Stimulated activated CD4-positive, alpha-beta T cell treated with anti-CD3 and anti-CD28 coated beads, Interleukin-1b, Interleukin-23, amount 100 ng/mL, for 48 hours (primary cell): ENCODE measurements around the gene PLTP.
A peak's percentile ranks its signal among the peaks of the same experiment; 100 is the strongest.

Experiments used
- DNase-seq: peaks from one replicate; pipeline ENCODE4 v3.0.0-alpha.2; 2020

PLTP gene

DNA sequence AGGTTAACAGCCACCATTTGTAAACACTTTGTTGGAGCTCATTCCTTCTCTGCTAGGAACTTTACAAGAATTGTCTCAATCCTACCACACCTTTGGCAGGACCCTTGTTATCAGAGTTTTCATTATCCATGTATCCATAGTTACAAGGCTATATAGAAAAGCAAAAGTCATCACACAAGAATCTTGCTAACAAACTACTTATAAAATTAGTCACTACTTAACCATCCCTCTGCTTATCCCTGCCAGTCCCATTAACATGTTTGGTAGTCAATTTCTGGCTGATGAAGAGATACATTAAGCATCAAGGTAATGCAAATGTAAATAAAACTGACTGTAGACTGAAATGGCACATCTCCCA, 44.2 kb downstream of the PLTP start:
- DNase-seq, result no peak

DNA sequence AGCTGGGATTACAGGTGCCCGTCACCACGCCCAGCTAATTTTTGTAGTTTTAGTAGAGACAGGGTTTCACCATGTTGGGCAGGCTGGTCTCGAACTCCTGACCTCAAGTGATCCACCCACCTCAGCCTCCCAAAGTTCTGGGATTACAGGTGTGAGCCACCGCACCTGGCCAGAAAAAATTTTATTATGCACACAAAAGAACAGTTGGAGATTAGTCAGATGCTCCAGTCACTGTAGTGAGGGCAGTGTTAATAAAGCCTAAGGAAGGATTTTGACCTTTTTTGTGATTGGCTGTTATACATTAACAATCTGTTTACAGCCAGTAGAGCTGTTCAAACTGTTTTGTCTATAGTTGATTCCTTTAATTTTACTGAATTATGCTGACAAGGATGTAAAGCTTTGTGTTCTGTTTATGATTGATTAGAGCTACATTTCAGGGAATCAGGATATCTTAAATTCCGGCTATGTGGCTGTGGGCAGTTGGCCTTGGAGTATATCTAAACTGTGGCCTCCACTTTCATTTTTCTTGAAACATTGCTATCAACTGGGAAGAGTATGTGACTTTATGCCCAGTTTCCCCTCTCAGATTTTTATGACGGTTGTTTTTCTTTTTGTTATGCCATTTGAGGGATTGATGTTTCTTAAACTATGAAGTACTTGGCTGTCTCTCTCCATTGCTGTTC, 44.7 kb downstream of the PLTP start:
- DNase-seq, result no peak

DNA sequence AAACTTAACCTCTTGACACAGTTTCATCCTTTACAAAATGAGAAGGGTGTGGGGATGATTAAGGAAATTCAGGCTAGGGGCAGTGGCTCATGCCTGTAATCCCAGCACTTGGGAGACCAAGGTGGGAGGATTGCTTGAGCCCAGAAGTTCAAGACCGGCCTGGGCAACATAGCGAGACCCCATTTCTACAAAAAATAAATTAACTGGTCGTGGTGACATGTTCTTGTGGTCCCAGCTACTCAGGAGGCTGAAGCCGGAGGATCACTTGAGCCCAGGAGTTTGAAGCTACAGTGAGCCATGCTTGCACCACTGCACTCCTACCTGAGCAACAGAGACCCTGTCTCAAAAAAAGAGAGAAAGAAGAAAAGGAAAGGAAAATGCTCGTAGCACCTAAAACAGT, 45.5 kb downstream of the PLTP start:
- no peak for DNase-seq

DNA sequence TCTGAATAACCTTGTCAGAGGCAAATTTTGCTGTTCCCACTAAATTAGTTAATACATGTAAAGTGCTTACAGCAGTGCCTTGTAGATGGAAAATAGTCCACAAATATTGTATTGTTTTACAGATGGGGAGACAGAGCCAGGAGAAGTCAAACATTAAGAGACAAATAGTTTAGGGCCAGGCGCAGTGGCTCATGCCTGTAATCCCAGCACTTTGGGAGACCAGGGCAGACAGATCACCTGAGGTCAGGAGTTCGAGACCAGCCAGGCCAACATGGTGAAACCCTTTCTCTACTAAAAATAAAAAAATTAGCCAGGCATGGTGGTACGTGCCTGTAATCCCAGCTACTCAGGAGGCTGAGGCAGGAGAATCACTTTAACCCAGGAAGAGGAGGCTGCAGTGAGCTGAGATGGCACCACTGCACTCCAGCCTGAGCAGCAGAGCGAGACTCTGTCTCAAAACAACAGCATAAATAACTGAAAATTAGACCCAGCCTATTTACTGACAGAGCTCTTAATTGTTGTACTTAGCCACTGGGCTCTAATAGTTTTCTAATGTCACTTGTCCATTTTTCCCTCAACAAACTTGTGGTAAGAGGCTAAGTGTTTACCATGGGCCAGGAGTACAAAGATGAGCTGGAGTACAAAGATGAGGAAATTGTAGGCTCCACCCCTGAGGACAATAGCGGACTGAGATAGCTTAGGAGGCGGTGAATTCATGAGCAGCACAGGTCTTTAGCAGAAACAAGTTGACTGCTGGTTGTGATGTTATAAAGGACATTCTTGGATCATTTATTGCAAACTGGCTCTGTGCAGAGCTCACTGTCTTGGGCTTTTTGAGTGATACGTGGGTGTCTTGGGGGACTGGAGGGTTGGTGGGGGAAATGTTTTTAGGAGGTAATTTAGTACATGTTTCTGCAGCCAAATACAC, 48.1 kb downstream of the PLTP start:
- no peak for DNase-seq

DNA sequence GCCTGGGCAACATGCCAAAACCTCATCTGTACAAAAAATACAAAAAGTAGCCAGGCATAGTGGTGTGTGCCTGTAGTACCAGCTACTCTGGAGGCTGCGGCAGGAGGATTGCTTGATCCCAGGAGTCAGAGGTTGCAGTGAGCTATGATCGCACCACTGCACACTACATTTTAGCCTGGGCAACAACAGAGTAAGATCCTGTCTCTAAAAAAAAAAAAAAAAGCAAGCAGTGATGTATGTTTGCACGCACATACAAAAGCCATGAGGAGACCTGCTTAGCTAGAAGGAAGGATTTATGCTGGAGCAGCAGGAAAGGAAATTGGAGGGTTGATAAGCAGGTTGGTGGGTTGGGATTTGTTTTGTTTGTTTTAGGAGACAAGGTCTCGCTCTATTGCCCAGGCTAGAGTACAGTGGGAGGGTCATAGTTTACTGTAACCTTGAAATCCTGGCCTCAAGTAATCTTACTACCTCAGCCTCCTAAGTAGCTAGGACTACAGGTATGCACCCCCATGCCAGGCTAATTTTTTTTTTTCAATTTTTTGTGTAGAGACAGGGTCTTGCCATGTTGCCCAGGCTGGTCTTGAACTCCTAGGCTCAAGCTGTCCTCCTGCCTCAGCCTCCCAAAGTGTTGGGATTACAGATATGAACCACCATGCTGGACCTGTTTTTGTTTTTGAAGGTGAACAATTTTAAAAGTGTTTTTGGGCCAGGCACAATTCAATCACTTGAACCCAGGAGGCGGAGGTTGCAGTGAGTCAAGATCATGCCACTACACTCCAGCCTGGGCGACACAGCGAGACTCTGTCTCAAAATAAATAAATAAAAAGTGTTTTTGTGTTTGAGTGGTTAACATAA, 50.5 kb downstream of the PLTP start:
- DNase-seq, result no peak

DNA sequence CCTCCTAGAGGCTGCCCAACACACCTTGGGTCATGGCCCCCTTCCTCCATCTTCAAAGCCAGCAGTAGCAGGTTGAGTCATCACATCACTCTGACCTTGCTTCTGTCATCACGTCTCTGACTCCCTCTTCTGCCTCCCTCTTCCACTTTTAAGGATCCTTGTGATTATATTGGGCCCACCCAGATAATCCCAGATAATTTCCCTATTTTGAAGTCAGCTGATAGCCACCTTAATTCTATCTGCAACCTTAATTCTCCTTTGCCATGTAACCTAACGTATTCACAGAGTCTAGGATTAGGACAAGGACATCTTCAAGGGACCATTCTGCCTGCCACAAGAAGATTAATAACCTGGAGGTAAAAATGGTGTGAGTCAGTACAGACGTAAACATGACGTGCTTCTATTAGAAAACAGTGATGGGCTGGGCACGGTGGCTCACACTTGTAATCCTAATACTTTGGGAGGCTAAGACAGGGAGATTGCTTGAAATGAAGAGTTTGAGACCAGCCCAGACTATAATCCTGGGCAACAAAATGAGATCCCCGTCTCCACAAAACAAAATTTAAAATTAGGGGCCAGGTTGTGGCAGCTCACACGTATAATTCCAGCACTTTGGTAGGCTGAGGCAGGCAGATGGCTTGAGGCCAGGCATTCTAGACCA, 51.3 kb downstream of the PLTP start:
- DNase-seq, result no peak

DNA sequence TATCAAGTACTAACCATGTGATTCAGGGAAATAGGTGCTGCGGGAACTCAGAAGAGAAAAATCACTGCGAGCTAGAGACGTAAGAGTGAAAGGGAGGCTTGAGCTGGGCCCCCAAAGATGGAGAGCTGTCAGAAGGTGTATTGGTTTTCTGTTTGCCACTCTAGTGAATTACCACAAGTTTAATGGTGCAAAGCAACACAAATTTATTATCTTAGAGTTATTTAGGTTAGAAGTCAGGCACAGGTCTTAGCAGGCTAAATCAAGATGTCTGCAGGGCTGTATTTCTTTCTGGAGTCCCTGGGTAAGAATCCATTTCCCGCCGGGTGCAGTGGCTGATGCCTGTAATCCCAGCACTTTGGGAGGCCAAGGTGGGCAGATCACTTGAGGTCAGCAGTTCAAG, 52.0 kb downstream of the PLTP start:
- DNase-seq, result no peak

DNA sequence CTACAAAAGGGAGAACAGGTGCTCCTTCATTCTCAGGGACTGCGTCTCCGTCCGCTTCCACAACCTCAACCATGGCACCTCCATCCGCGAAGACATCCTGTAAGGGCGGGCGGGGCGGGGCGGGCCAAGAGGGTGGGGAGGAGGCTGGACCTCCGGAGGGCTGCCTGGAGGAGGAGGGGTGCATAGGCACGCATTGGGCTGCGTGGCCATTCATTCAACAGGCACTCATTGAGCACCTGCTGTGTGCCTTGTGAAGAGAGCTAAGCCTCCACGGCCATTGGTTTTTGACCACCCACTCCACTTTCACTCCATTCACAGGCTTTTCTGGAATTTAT, 54.1 kb downstream of the PLTP start:
- peak; percentile 57 for DNase-seq

DNA sequence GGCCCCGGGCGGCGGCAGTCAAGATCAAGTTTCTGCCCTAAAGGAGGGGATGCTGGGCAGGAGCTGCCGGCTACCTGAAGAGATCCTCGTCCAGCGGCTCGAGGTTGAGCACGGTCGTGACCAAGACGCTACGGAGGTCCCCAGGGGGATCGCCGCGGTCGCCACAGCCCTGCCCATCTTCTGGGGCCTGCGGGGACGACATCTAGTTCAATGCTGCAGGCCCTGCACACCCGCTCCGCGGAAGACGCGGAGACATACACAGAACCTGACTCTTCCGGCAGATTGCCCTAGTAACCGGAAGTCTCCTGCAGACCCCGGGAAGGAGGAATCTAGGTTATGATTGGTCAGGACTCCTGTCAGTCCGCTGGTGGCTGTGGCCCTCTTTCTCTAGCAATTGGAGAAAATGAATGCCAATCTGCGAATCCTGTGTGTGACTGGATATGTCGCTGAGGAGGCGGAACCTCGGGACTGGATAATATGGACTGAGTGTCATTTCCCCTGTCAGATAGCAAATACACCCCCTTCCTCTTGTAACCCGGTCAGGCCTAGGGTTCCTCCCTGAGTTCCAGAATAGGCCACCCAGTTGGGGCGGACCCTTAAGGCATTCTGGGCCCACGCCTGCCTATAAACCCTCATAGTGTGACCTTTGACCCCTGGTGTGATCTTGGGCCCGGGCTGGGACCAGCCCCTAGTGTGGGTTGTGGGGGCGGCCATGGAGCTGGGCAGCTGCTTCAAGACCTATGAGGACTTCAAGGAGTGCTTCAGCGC, 54.7 kb downstream of the PLTP start, which contains the start of the genes ACOT8 and ZSWIM3:
Gene ACOT8 (minus strand): TSS at position 279 of the 768 bp plus-strand sequence. CDS start 77 bp downstream, at position 202.
Gene ZSWIM3 (plus strand): TSS at position 501 of the 768 bp plus-strand sequence. CDS start 212 bp downstream, at position 713.
- DNase-seq, result peak; percentile 95

DNA sequence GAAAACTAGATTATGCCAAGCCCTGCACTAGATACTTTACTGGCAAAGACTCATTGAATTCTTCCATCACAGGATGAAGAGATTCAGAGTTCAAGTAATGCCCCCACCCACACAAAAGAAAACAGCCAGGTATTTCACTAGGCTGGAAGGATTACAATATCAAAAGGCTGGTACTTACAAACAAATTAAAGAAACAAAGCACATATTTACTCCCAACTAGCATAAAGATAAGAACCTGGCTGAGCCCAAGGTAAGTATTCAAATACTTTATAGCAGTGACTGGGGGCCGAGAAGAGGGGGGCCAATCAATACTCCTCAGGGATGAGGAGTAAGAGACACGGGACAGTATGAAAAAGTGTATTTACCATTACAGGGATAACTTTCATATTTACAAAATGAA, 58.5 kb downstream of the PLTP start:
- no peak for DNase-seq

DNA sequence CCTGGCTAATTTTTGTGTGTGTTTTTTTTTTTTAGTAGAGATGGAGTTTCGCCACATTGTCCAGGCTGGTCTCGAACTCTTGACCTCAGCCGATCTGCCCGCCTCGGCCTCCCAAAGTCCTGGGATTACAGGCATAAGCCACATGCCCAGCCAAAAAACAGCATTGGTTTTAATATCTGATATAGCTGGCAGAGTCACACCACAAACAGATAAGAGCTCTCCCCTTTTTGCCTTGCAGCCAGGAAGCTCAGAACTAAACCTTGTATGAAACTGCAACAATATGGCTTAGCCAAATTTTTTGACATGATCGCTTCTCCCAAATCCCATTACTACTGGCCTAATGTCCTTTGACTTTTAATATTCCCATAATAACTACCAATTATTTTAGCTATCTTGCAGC, 59.6 kb downstream of the PLTP start:
- DNase-seq, result no peak

DNA sequence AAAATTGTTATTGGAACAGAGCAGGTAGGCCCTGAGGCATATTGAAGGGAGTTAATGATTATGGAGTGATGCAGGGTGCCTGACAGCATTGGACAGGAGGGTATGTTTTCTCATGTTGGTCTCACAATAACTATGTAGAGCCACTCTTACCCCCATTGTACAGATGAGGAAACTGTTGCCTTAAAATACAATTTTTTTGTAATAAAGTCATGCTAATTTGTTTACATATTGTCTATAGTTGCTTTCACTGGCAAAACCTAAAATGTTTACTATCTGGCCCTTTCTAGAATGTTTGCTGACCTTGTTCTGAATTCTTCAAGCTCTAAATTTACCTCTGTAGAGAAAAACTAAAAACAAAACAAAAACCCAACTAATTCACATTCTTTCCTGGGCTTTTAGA, 60.5 kb downstream of the PLTP start:
- DNase-seq, result no peak

DNA sequence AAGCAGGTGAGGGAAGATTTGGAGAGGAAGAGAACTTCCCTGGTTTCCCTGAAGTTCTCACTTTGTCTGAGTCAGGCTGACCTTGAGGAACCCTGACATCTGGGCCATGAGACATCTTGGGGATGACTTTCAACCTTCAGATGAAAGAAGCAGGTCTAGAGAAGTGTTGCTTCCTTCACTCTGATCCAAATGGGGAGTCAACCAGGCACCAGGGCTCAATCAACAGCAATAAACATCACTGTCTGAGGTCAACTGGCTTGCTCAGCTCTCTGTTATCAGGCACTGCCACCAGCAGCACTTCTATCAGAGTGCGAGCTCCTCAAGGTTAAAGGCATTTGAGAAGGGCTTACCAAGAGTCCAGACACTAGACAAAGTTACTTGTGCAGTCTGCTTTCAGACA, 61.0 kb downstream of the PLTP start:
- no peak for DNase-seq

DNA sequence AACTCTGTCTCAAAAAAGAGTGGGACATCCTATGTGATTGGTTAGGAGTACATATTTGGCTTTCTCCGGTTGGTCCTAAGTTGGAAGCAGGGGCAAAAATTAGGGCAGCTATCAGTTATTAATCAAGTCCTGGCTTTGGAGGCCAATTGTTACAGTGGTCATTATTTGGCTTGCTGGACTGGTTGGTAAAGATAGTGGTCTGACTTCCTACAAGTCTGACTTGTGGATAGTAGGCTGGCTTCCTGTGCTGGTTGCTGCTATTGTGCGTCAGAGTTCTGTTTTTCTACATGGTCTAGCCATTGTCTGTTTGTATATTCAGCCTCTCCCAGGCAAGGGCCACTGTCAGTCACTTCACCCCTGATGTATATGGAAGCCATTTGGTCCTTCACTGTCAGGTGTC, 61.7 kb downstream of the PLTP start:
- DNase-seq, result no peak

DNA sequence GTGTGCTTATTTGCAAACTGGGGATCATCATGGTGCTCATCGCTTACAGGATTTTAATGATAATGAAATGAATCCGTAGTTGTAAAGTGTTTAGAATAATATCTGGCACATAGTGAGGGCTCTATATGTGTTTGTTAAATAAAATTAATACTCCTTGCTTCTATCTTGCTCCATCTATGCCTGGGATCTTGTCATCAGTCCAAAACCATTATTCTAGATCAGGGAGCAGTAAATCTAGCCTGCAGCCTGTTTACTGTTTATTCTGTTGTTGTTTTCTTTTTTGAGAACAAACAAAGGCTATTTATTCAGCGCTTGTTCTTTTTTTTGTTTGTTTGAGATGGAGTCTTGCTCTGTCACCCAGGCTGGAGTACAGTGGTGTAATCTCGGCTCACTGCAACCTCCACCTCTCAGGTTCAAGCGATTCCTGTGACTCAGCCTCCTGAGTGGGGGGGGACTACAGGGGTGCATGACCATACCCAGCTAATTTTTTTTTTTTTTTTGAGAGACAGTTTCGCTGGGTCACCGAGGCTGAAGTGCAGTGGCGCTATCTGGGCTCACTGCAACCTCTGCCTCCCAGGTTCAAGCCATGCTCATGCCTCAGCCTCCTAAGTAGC, 62.9 kb downstream of the PLTP start:
- DNase-seq, result no peak
